ENCODE results near the gene ZDHHC13. TPM values are rescaled to one million over a fixed set of nuclear protein-coding genes. Genes with fewer than 3 reads are reported as not detected.

The ZDHHC13 gene
- total and polyA plus RNA-seq, 4 donors: 1.2 to 8.2 (median 2.7) TPM

DNA sequence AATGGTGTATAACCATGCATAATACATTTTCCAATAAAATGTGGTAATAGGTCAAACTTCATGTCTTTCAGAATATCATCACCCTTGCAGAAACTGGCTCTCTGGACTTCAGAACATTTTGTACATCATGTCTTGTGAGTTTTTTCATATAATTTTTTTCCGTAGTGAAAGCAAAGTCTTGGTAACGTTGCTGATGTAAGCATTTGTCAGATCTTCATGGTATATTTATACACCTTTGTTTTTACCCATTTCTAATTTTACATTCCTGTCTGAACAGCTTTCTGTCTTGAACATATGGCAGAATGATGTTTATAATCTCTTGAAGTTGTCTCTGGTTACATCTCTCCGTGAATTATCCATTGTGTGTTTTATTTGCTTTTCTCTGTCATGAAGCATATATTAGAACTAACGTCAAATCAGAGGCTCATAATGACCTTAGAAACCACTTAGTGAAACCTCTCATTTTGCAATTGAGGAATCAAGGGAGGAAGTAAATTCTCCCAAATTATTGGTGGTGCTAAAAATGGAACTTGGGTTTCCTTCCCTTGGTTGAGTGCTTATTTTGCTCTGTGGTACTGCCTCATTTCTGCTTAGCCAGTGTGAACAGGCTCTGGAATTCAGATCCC is 47.4 kb downstream of the ZDHHC13 start:
- Histone ChIP-seq H3K4me3 (ENCODE audit: low read depth in 1 of 3, low read length in 3 of 3) (no peak overlapping the region), H3K4me1 (ENCODE audit: control insufficient read depth in 4 of 4, insufficient read depth in 4 of 4, low read length in 3 of 4) (peaks cover 3 to 4% (median 4%) of the 10 kb centered on the region in 4 donors), H3K27me3 (ENCODE audit: control insufficient read depth in 4 of 4, insufficient read depth in 4 of 4, low read length in 3 of 4) (no peaks in the 10 kb centered on the region), H3K9ac (ENCODE audit: low read depth in 1 of 2, low read length in 2 of 2) (no peak overlapping the region), H3K27ac (ENCODE audit: low read depth in 1 of 2, low read length in 2 of 2) (no peak overlapping the region), H3K9me3 (ENCODE audit: control insufficient read depth in 4 of 4, low read length in 3 of 4) (no peaks in the 10 kb centered on the region), H3K36me3 (ENCODE audit: control insufficient read depth in 4 of 4, insufficient read depth in 3 of 4, low read depth in 1 of 4, low read length in 3 of 4) (peaks cover 0 to 2% (median 0%) of the 10 kb centered on the region in 4 donors)
- DNase-seq (ENCODE audit: low spot score): no peak
- no peak for TF ChIP-seq FOXA2 (IDR thresholded peaks at IDR 0.05)
- TF ChIP-seq RAD21 (IDR thresholded peaks at IDR 0.05): no peak
- no peak for TF ChIP-seq HNF4A (conservative IDR thresholded peaks at IDR 0.05)
- TF ChIP-seq, protein P1, sequence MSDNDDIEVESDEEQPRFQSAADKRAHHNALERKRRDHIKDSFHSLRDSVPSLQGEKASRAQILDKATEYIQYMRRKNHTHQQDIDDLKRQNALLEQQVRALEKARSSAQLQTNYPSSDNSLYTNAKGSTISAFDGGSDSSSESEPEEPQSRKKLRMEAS (IDR thresholded peaks at IDR 0.05): no peak
- no peak for TF ChIP-seq TAF1 (conservative IDR thresholded peaks at IDR 0.05)
- TF ChIP-seq NR2F2 (IDR thresholded peaks at IDR 0.05): no peak
- no peak for TF ChIP-seq SP1 (IDR thresholded peaks at IDR 0.05)
- no peak for TF ChIP-seq RXRA (IDR thresholded peaks at IDR 0.05)
- TF ChIP-seq JUND (IDR thresholded peaks at IDR 0.05): no peak
- no peak for TF ChIP-seq FOXA1 (IDR thresholded peaks at IDR 0.05)
- no peak for TF ChIP-seq YY1 (IDR thresholded peaks at IDR 0.05)
- TF ChIP-seq, protein P2, sequence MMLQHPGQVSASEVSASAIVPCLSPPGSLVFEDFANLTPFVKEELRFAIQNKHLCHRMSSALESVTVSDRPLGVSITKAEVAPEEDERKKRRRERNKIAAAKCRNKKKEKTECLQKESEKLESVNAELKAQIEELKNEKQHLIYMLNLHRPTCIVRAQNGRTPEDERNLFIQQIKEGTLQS (IDR thresholded peaks at IDR 0.05): no peak
- TF ChIP-seq, protein P3, sequence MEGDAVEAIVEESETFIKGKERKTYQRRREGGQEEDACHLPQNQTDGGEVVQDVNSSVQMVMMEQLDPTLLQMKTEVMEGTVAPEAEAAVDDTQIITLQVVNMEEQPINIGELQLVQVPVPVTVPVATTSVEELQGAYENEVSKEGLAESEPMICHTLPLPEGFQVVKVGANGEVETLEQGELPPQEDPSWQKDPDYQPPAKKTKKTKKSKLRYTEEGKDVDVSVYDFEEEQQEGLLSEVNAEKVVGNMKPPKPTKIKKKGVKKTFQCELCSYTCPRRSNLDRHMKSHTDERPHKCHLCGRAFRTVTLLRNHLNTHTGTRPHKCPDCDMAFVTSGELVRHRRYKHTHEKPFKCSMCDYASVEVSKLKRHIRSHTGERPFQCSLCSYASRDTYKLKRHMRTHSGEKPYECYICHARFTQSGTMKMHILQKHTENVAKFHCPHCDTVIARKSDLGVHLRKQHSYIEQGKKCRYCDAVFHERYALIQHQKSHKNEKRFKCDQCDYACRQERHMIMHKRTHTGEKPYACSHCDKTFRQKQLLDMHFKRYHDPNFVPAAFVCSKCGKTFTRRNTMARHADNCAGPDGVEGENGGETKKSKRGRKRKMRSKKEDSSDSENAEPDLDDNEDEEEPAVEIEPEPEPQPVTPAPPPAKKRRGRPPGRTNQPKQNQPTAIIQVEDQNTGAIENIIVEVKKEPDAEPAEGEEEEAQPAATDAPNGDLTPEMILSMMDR (IDR thresholded peaks at IDR 0.05; ENCODE audit: low read depth, low read length, missing input control): no peak
- TF ChIP-seq EGR1 (IDR thresholded peaks at IDR 0.05; ENCODE audit: low read depth in 2 of 2): no peak
- no peak for TF ChIP-seq GABPA (IDR thresholded peaks at IDR 0.05 in 1 of 2, conservative IDR thresholded peaks at IDR 0.05 in 1 of 2)
- WGBS: 92% methylated on average over 4 of the region's 4 CpGs

DNA sequence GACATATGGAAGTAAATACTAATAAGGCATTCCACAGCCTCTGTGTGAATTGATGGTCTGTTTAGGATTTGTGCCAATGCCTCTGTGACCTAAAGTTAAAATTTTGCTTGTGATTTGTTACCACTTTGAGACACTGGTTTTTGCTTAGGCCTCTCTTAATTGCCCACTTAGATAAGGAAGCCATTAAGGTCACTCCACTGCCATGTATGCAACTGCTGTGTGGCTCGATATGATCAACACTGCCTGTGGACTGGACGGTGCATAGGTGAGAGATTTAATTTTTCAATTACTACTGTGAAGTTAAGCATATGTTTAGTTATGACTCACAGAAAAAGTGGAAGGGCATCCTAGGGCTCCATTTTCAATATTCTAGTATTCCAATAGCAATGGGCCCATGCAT is 47.9 kb downstream of the ZDHHC13 start:
- no peaks in the 10 kb centered on the region for H3K27me3 ChIP-seq (ENCODE audit: control insufficient read depth in 4 of 4, insufficient read depth in 4 of 4, low read length in 3 of 4)

More for the DNA sequence above, 47.9 kb downstream of the ZDHHC13 start:
- peaks cover 3 to 4% (median 4%) of the 10 kb centered on the region in 4 donors for H3K4me1 ChIP-seq (ENCODE audit: control insufficient read depth in 4 of 4, insufficient read depth in 4 of 4, low read length in 3 of 4)
- H3K36me3 ChIP-seq (ENCODE audit: control insufficient read depth in 4 of 4, insufficient read depth in 3 of 4, low read depth in 1 of 4, low read length in 3 of 4): peaks cover 0 to 2% (median 0%) of the 10 kb centered on the region in 4 donors
- H3K9me3 ChIP-seq (ENCODE audit: control insufficient read depth in 4 of 4, low read length in 3 of 4): no peaks in the 10 kb centered on the region
- no peak overlapping the region for H3K9ac ChIP-seq (ENCODE audit: low read depth in 1 of 2, low read length in 2 of 2)
- no peak for DNase-seq (ENCODE audit: low spot score)
- H3K4me3 ChIP-seq (ENCODE audit: low read depth in 1 of 3, low read length in 3 of 3): no peak overlapping the region
- TF ChIP-seq HNF4G (IDR thresholded peaks at IDR 0.05) (no peak), FOXA2 (IDR thresholded peaks at IDR 0.05) (no peak), YY1 (IDR thresholded peaks at IDR 0.05) (no peak), JUND (IDR thresholded peaks at IDR 0.05) (no peak), RAD21 (IDR thresholded peaks at IDR 0.05) (no peak), RXRA (IDR thresholded peaks at IDR 0.05) (no peak), EGR1 (IDR thresholded peaks at IDR 0.05; ENCODE audit: low read depth in 2 of 2) (no peak), FOXA1 (IDR thresholded peaks at IDR 0.05) (no peak), NR2F2 (IDR thresholded peaks at IDR 0.05) (no peak), TAF1 (conservative IDR thresholded peaks at IDR 0.05) (no peak), GABPA (IDR thresholded peaks at IDR 0.05 in 1 of 2, conservative IDR thresholded peaks at IDR 0.05 in 1 of 2) (no peak), SP1 (IDR thresholded peaks at IDR 0.05) (no peak), HNF4A (conservative IDR thresholded peaks at IDR 0.05) (no peak)
- TF ChIP-seq, protein P4, sequence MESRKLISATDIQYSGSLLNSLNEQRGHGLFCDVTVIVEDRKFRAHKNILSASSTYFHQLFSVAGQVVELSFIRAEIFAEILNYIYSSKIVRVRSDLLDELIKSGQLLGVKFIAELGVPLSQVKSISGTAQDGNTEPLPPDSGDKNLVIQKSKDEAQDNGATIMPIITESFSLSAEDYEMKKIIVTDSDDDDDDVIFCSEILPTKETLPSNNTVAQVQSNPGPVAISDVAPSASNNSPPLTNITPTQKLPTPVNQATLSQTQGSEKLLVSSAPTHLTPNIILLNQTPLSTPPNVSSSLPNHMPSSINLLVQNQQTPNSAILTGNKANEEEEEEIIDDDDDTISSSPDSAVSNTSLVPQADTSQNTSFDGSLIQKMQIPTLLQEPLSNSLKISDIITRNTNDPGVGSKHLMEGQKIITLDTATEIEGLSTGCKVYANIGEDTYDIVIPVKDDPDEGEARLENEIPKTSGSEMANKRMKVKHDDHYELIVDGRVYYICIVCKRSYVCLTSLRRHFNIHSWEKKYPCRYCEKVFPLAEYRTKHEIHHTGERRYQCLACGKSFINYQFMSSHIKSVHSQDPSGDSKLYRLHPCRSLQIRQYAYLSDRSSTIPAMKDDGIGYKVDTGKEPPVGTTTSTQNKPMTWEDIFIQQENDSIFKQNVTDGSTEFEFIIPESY (IDR thresholded peaks at IDR 0.05): no peak
- TF ChIP-seq, protein P2 (IDR thresholded peaks at IDR 0.05): no peak
- TF ChIP-seq, protein P1 (IDR thresholded peaks at IDR 0.05): no peak
- TF ChIP-seq, protein P3 (IDR thresholded peaks at IDR 0.05; ENCODE audit: low read depth, low read length, missing input control): no peak
- TF ChIP-seq, protein P5, sequence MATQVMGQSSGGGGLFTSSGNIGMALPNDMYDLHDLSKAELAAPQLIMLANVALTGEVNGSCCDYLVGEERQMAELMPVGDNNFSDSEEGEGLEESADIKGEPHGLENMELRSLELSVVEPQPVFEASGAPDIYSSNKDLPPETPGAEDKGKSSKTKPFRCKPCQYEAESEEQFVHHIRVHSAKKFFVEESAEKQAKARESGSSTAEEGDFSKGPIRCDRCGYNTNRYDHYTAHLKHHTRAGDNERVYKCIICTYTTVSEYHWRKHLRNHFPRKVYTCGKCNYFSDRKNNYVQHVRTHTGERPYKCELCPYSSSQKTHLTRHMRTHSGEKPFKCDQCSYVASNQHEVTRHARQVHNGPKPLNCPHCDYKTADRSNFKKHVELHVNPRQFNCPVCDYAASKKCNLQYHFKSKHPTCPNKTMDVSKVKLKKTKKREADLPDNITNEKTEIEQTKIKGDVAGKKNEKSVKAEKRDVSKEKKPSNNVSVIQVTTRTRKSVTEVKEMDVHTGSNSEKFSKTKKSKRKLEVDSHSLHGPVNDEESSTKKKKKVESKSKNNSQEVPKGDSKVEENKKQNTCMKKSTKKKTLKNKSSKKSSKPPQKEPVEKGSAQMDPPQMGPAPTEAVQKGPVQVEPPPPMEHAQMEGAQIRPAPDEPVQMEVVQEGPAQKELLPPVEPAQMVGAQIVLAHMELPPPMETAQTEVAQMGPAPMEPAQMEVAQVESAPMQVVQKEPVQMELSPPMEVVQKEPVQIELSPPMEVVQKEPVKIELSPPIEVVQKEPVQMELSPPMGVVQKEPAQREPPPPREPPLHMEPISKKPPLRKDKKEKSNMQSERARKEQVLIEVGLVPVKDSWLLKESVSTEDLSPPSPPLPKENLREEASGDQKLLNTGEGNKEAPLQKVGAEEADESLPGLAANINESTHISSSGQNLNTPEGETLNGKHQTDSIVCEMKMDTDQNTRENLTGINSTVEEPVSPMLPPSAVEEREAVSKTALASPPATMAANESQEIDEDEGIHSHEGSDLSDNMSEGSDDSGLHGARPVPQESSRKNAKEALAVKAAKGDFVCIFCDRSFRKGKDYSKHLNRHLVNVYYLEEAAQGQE (IDR thresholded peaks at IDR 0.05): no peak
- over 99% methylated on average over 2 of the region's 2 CpGs for WGBS
- H3K27ac ChIP-seq (ENCODE audit: low read depth in 1 of 2, low read length in 2 of 2): no peak overlapping the region
